ENCODE results near the gene FGF7. TPM values are rescaled to one million over a fixed set of nuclear protein-coding genes. Genes with fewer than 3 reads are reported as not detected.
"Not testable (repeated sequence)": the region's sequence is repeated elsewhere in the genome, so short reads cannot be mapped to it uniquely, and the experiment has no call there.

FGF7 gene
- total RNA-seq, 5 donors from 2014 or later (not counting 1 experiment from before 2014, with no cell fraction given): 0.19 to 0.46 (median 0.20) TPM; not detected in 2

GRCh38 chr15:49472338-49472737 is 49.3 kb downstream of the FGF7 start:
- Mint-ChIP-seq H3K27me3 (peaks cover 3 to 4% of the 10 kb centered on the region in 2 donors), H3K4me3 (no peak overlapping the region), H3K36me3 (no peaks in the 10 kb centered on the region), H3K27ac (no peak overlapping the region), H3K4me1 (peaks cover 0 to 6% (median 4%) of the 10 kb centered on the region in 3 donors), H3K9me3 (no peaks in the 10 kb centered on the region)
- H3K4me3 ChIP-seq (ENCODE audit: control insufficient read depth in 1 of 2, extremely low read depth in 1 of 2, low read length in 1 of 2): no peak overlapping the region
- POLR2A ChIA-PET: interaction anchor here (0.7 kb wide), 2 partner anchors 534 to 911 kb away, joined by 3 to 5 read pairs; no protein-coding TSS in a partner anchor
- H3K9me3 ChIP-seq: no peaks in the 10 kb centered on the region
- H3K27me3 ChIP-seq (replicated peaks in 1 of 2; ENCODE audit: control insufficient read depth in 2 of 2, extremely low read depth in 1 of 2, insufficient read depth in 2 of 2, low read length in 1 of 2): no peaks in the 10 kb centered on the region
- no peaks in the 10 kb centered on the region for H3K4me1 ChIP-seq (ENCODE audit: control insufficient read depth in 1 of 2, extremely low read depth in 1 of 2, insufficient read depth in 2 of 2, low read length in 2 of 2)
- ATAC-seq (replicated peaks in 1 of 4): no peak
- DNase-seq: no peak
- WGBS (ENCODE audit: insufficient coverage): 100% methylated on average over 1 of the region's 2 CpGs
- no peak overlapping the region for H3K27ac ChIP-seq (ENCODE audit: low read length)
- CTCF ChIA-PET: interaction anchor here in 1 of 2 donors (0.6 kb wide), 1 partner anchor 508 kb away, joined by 3 read pairs; no protein-coding TSS in a partner anchor
- H3K36me3 ChIP-seq (ENCODE audit: control insufficient read depth in 2 of 2, extremely low read depth in 1 of 2, insufficient read depth in 1 of 2, low read length in 1 of 2): no peaks in the 10 kb centered on the region

GRCh38 chr15:49473031-49473430 is 50.0 kb downstream of the FGF7 start:
- H3K27me3 Mint-ChIP-seq: peaks cover 3 to 4% of the 10 kb centered on the region in 2 donors
- H3K36me3 Mint-ChIP-seq: no peaks in the 10 kb centered on the region
- no peak for ATAC-seq (replicated peaks in 1 of 4)
- H3K4me3 Mint-ChIP-seq: no peak overlapping the region
- Histone ChIP-seq H3K9me3 (no peaks in the 10 kb centered on the region), H3K36me3 (ENCODE audit: control insufficient read depth in 2 of 2, extremely low read depth in 1 of 2, insufficient read depth in 1 of 2, low read length in 1 of 2) (no peaks in the 10 kb centered on the region), H3K4me1 (ENCODE audit: control insufficient read depth in 1 of 2, extremely low read depth in 1 of 2, insufficient read depth in 2 of 2, low read length in 2 of 2) (no peaks in the 10 kb centered on the region), H3K4me3 (ENCODE audit: control insufficient read depth in 1 of 2, extremely low read depth in 1 of 2, low read length in 1 of 2) (no peak overlapping the region), H3K27me3 (replicated peaks in 1 of 2; ENCODE audit: control insufficient read depth in 2 of 2, extremely low read depth in 1 of 2, insufficient read depth in 2 of 2, low read length in 1 of 2) (no peaks in the 10 kb centered on the region), H3K27ac (ENCODE audit: low read length) (no peak overlapping the region)
- ChIA-PET POLR2A (no interaction called here), CTCF (interaction anchor here in 1 of 2 donors (0.6 kb wide), 1 partner anchor 671 kb away, joined by 3 read pairs; no protein-coding TSS in a partner anchor)
- no peaks in the 10 kb centered on the region for H3K9me3 Mint-ChIP-seq
- no peak overlapping the region for H3K27ac Mint-ChIP-seq
- DNase-seq: no peak
- no CpG with 5 or more reads among the region's 1 CpG for WGBS (ENCODE audit: insufficient coverage)
- H3K4me1 Mint-ChIP-seq: peaks cover 0 to 6% (median 4%) of the 10 kb centered on the region in 3 donors

GRCh38 chr15:49478021-49478420 is 55.0 kb downstream of the FGF7 start:
- POLR2A ChIA-PET; DNase-seq; H3K27ac Mint-ChIP-seq; H3K9me3 Mint-ChIP-seq; H3K4me3 Mint-ChIP-seq; H3K9me3 ChIP-seq; H3K27me3 Mint-ChIP-seq; H3K36me3 ChIP-seq (ENCODE audit: control insufficient read depth in 2 of 2, extremely low read depth in 1 of 2, insufficient read depth in 1 of 2, low read length in 1 of 2); H3K27ac ChIP-seq (ENCODE audit: low read length); H3K36me3 Mint-ChIP-seq; H3K4me1 Mint-ChIP-seq; H3K4me3 ChIP-seq (ENCODE audit: control insufficient read depth in 1 of 2, extremely low read depth in 1 of 2, low read length in 1 of 2); ATAC-seq (replicated peaks in 1 of 4); CTCF ChIA-PET; H3K27me3 ChIP-seq (replicated peaks in 1 of 2; ENCODE audit: control insufficient read depth in 2 of 2, extremely low read depth in 1 of 2, insufficient read depth in 2 of 2, low read length in 1 of 2); H3K4me1 ChIP-seq (ENCODE audit: control insufficient read depth in 1 of 2, extremely low read depth in 1 of 2, insufficient read depth in 2 of 2, low read length in 2 of 2): not testable (repeated sequence)
- 100% methylated on average over 1 of the region's 4 CpGs for WGBS (ENCODE audit: insufficient coverage)

GRCh38 chr15:49478982-49479381 is 55.9 kb downstream of the FGF7 start:
- H3K36me3 Mint-ChIP-seq; H3K9me3 ChIP-seq; POLR2A ChIA-PET; ATAC-seq (replicated peaks in 1 of 4); H3K27ac ChIP-seq (ENCODE audit: low read length); H3K9me3 Mint-ChIP-seq; DNase-seq; H3K4me1 Mint-ChIP-seq; H3K27me3 ChIP-seq (replicated peaks in 1 of 2; ENCODE audit: control insufficient read depth in 2 of 2, extremely low read depth in 1 of 2, insufficient read depth in 2 of 2, low read length in 1 of 2); CTCF ChIA-PET; H3K4me3 Mint-ChIP-seq; H3K36me3 ChIP-seq (ENCODE audit: control insufficient read depth in 2 of 2, extremely low read depth in 1 of 2, insufficient read depth in 1 of 2, low read length in 1 of 2); H3K4me1 ChIP-seq (ENCODE audit: control insufficient read depth in 1 of 2, extremely low read depth in 1 of 2, insufficient read depth in 2 of 2, low read length in 2 of 2); H3K4me3 ChIP-seq (ENCODE audit: control insufficient read depth in 1 of 2, extremely low read depth in 1 of 2, low read length in 1 of 2); H3K27ac Mint-ChIP-seq; H3K27me3 Mint-ChIP-seq: not testable (repeated sequence)

GRCh38 chr15:49485401-49485800 is 62.4 kb downstream of the FGF7 start:
- ATAC-seq (replicated peaks in 1 of 4); CTCF ChIA-PET; H3K36me3 Mint-ChIP-seq; H3K4me3 Mint-ChIP-seq; H3K27ac Mint-ChIP-seq; H3K4me3 ChIP-seq (ENCODE audit: control insufficient read depth in 1 of 2, extremely low read depth in 1 of 2, low read length in 1 of 2); H3K9me3 ChIP-seq; H3K27me3 Mint-ChIP-seq; H3K27ac ChIP-seq (ENCODE audit: low read length); DNase-seq; H3K9me3 Mint-ChIP-seq; H3K27me3 ChIP-seq (replicated peaks in 1 of 2; ENCODE audit: control insufficient read depth in 2 of 2, extremely low read depth in 1 of 2, insufficient read depth in 2 of 2, low read length in 1 of 2); POLR2A ChIA-PET; H3K4me1 ChIP-seq (ENCODE audit: control insufficient read depth in 1 of 2, extremely low read depth in 1 of 2, insufficient read depth in 2 of 2, low read length in 2 of 2); H3K36me3 ChIP-seq (ENCODE audit: control insufficient read depth in 2 of 2, extremely low read depth in 1 of 2, insufficient read depth in 1 of 2, low read length in 1 of 2); H3K4me1 Mint-ChIP-seq: not testable (repeated sequence)
- WGBS (ENCODE audit: insufficient coverage): no CpG with 5 or more reads among the region's 1 CpG

- WGBS (ENCODE audit: insufficient coverage): 100% methylated on average over 1 of the region's 1 CpG
- CTCF ChIA-PET: no interaction called here
- Histone ChIP-seq H3K36me3 (ENCODE audit: control insufficient read depth in 2 of 2, extremely low read depth in 1 of 2, insufficient read depth in 1 of 2, low read length in 1 of 2) (no peaks in the 10 kb centered on the region), H3K27me3 (replicated peaks in 1 of 2; ENCODE audit: control insufficient read depth in 2 of 2, extremely low read depth in 1 of 2, insufficient read depth in 2 of 2, low read length in 1 of 2) (no peaks in the 10 kb centered on the region), H3K4me1 (ENCODE audit: control insufficient read depth in 1 of 2, extremely low read depth in 1 of 2, insufficient read depth in 2 of 2, low read length in 2 of 2) (no peaks in the 10 kb centered on the region), H3K4me3 (ENCODE audit: control insufficient read depth in 1 of 2, extremely low read depth in 1 of 2, low read length in 1 of 2) (no peak overlapping the region), H3K27ac (ENCODE audit: low read length) (no peak overlapping the region), H3K9me3 (no peaks in the 10 kb centered on the region)
- DNase-seq (no peak), ATAC-seq (replicated peaks in 1 of 4) (no peak)
- Mint-ChIP-seq H3K4me1 (no peaks in the 10 kb centered on the region), H3K36me3 (no peaks in the 10 kb centered on the region), H3K9me3 (no peaks in the 10 kb centered on the region), H3K27ac (no peak overlapping the region), H3K4me3 (no peak overlapping the region), H3K27me3 (no peaks in the 10 kb centered on the region)
- POLR2A ChIA-PET: no interaction called here
These were observed 67.9 kb downstream of the FGF7 start for GRCh38 chr15:49490966-49491365.

- Mint-ChIP-seq H3K27ac (no peak overlapping the region), H3K27me3 (no peaks in the 10 kb centered on the region), H3K9me3 (no peaks in the 10 kb centered on the region), H3K36me3 (no peaks in the 10 kb centered on the region), H3K4me3 (no peak overlapping the region), H3K4me1 (no peaks in the 10 kb centered on the region)
- H3K27me3 ChIP-seq (replicated peaks in 1 of 2; ENCODE audit: control insufficient read depth in 2 of 2, extremely low read depth in 1 of 2, insufficient read depth in 2 of 2, low read length in 1 of 2): no peaks in the 10 kb centered on the region
- no peaks in the 10 kb centered on the region for H3K4me1 ChIP-seq (ENCODE audit: control insufficient read depth in 1 of 2, extremely low read depth in 1 of 2, insufficient read depth in 2 of 2, low read length in 2 of 2)
- ATAC-seq (replicated peaks in 1 of 4) (no peak), DNase-seq (no peak)
- WGBS (ENCODE audit: insufficient coverage): no CpG with 5 or more reads among the region's 2 CpGs
- H3K27ac ChIP-seq (ENCODE audit: low read length): no peak overlapping the region
- ChIA-PET POLR2A (no interaction called here), CTCF (no interaction called here)
- H3K9me3 ChIP-seq: no peaks in the 10 kb centered on the region
- H3K36me3 ChIP-seq (ENCODE audit: control insufficient read depth in 2 of 2, extremely low read depth in 1 of 2, insufficient read depth in 1 of 2, low read length in 1 of 2): no peaks in the 10 kb centered on the region
- no peak overlapping the region for H3K4me3 ChIP-seq (ENCODE audit: control insufficient read depth in 1 of 2, extremely low read depth in 1 of 2, low read length in 1 of 2)
These were observed 69.1 kb downstream of the FGF7 start for GRCh38 chr15:49492151-49492550.

Measured in T-cell (primary cell).